NCI-H446 (cell line): Measurements from ENCODE around the gene KCNC4.

Experiments used
- DNase-seq, 2 experiments: peaks; one replicate each; lab custom pipeline; 2025; lab: John Stamatoyannopoulos, UW

Gene KCNC4

DNA sequence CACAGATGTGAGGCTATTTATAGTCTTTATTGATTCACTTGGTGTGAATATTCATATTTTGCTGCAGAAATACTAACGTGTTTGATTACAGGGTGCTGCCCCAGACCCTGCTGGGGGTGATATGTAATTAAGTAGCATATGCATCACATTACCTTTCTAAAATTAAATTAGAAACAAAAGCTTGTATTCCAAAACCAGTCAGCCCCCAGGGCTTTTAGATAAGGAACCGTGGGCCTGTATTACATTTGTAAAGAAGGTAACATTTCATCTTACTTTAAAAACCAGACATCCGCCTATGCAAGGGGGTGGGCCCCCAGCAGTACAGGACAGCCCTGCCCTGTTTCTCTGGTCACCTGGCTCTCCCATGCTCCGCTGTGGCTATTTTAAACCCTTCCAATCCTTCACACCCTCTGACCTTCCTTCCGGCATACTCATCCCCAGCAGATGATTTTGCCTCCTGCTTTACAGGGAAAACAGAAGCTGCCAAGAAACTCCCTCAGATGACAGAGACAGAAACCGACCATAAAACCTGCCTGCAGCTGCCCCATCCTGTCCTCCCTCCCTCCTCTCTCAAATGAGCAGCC lies 22.0 kb upstream of the KCNC4 start:
- peak in 1 of 2 experiments; percentile 50 for DNase-seq

DNA sequence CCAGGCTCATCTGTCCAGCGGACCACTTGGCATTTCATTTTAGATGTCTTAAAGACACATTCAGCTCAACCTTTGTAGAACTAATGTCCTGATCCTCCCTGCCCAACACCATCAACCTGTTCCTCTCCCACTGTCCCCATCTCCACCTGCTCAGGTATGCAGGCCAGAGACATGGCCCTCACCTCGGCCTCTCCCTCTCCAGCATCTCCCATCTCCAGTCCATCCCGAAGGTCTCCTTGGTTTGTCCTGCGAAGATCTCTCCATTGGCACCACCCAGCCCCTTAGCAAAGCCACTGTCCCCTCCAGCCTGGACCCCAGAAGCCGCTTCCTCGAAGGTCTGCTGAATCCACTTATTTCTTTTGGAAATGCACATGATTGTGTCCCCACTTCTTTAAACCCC lies 20.9 kb upstream of the KCNC4 start:
- no peak for DNase-seq

DNA sequence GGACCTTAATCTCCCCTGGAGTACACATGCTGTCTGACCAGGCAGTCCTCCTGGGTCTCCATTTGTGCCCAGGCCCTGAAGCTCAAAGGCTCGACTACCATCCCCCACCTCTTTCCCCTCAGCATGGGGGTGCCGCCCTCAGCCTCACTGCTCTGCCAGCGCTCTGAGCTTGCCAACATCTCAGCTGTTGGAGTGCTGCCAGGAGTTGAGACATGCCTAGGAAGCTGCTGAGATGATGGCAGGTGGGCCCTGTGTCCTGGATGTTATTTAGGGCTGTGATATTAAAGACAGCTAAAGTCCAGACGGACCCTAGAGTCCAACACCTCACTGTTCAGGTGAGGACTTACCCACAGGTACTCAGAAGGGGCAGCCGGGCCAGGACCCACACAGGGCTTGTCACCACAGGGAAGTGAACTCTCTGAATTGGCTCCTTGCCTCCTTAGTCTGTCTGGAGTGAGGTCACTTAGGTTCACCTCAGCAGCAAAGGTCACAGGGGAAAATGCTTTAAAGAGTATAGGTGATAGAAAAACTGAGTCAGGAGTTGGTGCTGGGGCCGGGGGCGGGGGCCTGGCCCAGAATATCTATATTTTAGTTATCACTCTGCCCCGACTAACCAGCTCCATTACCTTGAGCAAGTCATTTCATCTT lies 19.7 kb upstream of the KCNC4 start:
- peak; percentile 81 to 93 for DNase-seq

DNA sequence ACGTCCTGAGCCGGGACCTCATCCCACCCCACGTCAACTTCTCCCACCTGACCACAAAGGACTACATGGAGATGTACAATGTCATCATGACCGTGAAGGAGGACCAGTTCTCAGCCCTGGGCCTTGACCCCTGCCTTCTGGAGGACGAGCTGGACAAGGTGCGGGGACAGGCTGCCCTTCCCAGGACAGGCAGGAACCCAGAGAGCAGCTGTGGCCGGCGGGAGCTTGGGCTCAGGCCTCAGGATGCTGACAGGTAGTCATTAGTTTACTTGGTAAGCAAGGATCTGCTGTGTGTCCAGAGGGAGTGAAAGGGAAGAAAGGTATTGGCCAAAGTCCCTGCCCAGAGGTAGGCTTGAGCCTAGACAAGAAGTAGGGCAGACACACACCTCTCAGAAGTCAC lies 17.6 kb upstream of the KCNC4 start:
- DNase-seq = no peak

DNA sequence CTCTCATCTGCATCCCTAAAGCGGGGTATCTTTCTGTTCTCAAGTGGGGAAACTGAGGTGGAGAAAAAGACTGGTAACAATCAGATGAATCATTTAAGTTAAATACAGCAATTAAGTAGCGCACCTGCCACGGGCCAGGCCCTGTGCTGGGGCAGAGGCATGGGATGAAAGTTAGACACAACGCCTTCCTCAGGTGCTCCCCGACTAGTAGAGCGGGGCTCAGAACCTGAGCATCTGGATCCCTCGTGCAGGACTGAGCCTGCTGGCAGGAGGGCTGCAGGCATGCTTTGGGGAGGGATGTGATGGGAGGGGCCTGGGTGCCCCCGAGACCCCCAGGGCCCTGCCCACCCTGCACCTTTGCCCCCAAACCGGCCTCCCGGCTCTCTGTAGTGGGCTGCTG lies 14.9 kb upstream of the KCNC4 start:
- DNase-seq = no peak

DNA sequence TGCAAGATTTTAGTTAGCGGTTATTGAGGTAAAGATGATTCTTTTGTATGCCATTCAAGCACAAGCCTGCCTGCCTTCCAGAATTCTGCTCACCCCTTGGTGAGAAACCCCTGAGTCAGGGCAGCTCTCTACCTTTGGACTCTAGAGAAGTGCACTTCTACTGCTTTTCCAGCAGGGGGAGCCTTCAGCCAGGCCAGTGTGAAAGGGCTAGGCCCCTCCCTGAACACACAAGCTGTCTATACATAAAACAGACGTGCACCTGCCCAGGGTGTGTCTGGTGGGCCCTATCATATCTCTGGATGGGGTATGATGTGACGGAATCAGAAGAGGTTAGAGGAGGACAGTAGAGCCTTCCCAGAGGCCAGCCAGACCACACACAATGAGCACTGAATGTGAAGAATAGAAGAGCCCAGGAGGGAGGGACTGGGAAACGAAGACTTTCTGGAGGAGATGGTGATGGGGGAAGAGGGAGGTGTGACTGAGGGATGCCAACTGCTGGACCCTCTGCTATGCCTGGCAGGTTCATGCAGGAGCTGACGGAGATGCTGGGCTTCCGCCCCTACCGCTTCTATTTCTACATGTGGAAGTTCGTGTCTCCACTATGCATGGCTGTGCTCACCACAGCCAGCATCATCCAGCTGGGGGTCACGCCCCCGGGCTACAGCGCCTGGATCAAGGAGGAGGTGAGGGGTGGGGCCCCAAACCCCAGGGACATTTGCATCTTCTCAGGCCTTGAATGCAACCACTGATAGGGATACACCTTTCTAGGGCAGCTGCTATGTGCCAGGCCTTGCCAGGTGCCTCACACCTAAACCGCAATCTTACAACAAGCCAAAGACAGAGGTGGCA lies 13.0 kb upstream of the KCNC4 start:
- DNase-seq = peak in 1 of 2 experiments; percentile 47

DNA sequence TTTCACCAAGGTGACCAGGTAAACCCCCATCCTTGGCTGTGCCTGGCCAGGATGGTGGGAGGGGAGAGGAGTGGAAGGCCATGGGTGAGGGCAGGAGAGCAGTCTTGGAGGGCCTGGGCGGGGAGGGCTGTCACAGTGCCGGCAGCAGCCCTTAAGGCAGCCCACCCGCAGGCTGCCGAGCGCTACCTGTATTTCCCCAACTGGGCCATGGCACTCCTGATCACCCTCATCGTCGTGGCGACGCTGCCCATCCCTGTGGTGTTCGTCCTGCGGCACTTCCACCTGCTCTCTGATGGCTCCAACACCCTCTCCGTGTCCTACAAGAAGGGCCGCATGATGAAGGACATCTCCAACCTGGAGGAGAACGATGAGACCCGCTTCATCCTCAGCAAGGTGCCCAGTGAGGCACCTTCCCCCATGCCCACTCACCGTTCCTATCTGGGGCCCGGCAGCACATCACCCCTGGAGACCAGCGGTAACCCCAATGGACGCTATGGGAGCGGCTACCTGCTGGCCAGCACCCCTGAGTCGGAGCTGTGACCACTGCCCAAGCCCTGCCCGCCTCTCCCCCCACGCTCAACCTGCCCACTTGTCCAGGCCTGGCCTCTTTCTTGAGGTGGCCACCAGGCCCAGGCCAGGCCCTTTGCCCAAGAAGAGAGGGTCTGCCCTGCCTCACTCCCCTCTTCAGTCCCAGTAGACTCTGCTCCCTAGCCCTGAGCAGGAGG lies 12.0 kb upstream of the KCNC4 start:
- no peak for DNase-seq

DNA sequence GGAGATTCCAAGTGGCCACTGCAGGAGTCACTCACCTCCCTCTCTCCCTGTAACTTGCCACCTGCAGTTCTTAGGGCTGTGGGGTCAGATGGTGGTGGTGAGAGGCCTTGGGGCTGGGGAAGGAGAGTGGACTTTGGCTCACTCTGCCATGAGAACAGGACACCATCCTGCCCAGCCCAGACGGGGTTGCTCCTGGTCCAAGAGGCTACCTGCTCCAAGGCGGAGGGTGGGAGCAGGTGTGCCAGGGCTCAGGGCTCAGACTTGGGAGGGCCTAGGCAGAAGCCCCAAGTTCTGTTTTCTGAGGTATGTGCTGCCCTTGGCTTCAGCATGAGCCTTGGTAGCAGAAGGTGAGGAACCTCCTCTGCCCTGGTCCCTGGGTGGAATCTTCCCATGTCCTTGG lies 11.4 kb upstream of the KCNC4 start:
- no peak for DNase-seq

DNA sequence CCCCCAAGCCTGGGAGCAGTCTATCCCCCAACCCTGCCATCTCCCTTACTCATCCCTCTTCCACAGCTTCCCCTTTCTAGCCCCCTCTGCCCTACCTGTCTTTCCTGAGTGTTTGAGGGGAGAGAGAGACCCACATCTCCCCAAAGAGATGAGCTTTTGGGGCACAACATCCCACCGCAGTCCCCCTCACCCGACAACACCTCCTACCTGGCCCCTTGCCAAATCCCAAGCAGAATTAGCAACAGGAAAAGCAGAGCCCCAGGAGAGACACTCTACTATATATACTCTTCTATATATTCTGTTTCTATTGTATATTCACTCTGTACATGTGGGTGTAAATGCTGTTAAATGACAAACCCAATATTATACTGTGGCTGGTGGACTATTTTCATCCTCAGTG lies 9.9 kb upstream of the KCNC4 start:
- no peak for DNase-seq

DNA sequence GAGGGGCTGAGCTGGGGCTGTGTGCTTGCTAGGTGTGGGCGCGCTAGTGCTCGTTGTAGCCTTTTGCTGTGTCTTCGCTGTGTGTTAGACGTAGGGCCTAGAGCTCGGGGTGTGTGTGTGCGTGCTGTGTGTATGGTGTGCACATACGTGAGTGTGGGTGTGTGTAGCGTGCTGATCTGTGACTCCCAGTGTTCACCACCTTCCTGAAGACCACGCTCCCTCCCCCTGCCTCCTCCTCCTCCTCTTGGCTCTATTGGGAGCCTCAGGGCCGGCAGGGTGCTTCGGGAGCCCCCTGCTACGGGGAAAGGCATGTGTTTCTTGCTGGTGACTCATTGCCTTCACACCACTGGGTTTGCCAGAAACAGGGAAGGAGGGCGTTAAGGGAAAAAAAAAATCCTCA lies 9.4 kb upstream of the KCNC4 start:
- no peak for DNase-seq

DNA sequence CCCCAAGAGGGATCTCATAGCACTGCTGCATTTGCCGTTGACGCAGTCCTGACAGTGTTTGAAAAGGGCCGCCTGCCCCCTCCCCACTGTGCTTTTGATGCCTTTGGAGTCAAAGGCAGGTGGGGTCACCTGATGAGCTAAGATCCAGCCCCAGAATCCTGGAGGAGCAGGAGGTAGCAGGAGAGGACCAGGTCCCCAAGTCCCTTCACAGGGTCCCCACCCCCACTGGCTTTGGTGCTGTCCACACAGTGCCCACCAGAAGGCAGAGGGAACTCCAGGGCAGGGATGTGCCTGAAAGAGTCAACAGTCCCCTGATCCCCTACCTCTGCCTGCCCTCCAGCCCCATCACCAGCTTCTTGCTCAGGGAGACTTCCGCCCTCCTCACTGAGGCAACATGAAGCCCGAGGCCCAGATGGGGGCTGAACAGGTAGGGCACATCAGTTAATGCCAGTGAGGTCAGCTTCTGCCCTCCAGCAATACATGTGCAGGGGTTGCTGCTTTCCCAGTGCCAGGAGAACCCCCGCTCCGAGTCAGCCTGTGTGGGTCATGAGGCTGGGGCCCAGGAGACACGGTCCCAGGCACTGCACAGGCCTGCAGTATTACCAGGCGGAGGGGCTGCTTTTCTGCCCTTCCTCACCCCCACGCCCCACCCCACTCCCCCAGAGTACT lies 8.8 kb upstream of the KCNC4 start:
- no peak for DNase-seq

DNA sequence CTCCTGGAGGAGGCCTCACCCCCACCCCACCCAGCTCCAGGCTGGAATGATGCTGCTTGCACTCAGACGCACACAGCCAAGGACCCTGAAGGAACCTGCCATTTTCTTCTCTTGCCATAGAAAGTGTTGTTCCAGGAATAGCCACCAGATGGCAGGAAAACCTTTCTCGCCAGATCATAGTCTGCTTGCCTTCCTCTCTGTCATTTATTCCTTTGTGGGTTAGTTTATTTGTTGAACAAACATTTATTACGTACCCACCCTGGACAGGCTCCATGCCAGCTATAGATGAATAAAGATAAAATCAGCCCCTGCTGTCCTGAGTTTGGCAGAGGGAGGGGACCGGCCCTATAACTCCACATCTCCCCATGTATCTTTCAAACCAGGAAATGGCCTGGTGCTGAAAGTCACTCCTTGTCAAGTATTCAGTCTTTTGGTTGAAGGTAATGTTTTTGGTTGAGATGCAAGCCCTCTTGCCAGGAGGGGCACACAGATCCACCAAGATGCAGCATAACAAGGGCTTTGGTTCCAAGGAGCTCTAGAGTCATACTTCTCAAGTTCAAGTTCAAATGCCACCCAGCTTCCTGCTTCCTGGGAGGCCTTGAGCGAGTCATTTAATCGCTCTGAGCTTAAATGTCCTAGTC lies 7.0 kb upstream of the KCNC4 start:
- DNase-seq = peak; percentile 56 to 88

DNA sequence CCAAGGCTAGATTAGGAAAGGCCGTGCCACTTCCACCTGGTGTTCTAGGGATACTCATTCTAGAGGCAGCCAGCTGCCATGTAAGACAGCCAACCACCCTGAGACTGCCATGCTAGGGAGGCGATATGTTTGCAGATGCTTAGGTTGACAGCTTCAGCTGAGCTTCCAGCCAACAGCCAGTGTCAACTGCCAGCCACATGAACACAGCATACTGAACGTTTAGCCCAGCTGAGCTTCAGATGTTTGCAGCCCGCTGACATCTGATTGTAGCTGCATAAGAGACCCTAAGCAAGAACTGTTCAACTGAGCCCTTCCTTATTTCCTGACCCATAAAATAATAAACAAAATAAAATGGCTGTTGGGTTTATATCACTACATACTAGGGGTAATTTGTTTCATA lies 5.0 kb upstream of the KCNC4 start:
- no peak for DNase-seq

DNA sequence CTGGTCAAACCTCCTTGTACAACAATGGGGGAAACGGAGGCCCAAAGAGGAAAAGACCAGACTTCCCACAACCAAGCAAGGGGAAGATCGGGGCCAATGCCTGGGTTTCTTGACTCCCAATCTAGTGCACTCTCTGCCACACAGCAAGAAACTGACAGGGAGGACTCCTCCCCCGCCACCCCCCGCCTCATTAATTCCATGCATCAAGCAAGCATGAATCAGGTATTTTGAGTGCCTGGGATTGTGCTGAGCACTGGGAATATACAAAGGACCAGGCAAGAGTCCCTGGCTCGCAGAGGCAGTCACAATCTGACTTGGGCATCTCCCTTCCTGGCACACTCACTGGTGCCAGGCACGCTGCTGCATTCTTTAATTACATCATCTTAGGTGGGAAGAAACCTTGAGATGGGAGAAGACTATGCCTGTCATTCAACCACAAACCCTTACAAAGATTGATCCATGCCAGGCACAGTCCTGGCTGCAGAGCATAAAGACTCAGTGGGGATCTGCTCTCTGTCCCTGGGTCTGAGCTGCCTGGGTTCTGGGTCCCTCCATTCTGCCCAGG lies 4.4 kb upstream of the KCNC4 start:
- no peak for DNase-seq

DNA sequence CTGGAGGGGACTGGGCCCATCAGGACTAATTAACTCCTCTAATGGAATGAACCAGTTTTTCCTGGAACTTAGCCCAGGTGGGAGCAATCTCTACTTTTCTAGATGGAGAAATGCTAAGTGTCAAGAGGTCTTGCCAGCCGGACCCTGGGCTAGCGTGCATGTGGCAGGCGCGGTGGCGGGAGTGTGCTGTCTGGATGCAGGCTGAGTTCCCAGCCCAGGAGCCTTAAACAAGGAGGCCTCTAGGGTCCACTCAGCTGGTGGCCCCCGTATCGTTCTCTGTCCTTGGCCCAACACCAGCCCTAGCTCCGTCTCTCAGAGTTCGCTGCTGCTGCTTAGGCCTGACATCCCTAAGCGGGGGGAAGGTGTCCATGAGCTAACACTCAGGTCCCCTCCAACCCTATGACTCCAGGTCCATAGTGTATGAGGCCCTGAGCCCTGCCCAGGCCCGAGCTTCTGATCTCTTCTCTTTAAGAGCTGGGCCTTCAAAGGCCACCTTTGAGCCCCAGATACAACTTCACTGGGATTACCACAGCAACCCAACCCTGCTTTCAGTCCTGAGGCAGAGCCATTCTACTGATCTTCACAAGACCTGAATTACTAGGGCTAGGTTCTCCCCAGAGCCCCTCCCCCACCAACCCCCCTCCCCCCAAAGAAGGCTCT lies 3.7 kb upstream of the KCNC4 start:
- no peak for DNase-seq

DNA sequence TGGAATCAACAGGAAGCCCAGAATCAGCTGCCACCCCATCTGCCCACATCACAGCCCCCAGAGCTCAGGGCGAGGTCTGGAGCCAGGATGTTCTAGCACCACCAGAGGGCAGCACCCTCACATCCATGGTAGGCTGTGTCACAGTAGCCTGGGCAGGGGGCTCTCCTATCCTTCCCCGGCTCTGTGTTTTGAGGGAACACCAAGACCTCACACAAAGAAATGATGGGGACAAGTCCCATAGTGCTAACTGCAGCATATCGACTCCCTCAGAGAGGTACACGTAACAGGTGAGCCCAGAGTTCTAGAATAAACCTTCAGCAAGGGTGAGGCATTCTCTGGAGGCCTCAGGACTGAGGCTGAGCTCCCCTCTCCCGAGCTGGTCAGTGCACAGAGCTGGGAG lies 2.3 kb upstream of the KCNC4 start:
- DNase-seq = peak; percentile 44 to 80

DNA sequence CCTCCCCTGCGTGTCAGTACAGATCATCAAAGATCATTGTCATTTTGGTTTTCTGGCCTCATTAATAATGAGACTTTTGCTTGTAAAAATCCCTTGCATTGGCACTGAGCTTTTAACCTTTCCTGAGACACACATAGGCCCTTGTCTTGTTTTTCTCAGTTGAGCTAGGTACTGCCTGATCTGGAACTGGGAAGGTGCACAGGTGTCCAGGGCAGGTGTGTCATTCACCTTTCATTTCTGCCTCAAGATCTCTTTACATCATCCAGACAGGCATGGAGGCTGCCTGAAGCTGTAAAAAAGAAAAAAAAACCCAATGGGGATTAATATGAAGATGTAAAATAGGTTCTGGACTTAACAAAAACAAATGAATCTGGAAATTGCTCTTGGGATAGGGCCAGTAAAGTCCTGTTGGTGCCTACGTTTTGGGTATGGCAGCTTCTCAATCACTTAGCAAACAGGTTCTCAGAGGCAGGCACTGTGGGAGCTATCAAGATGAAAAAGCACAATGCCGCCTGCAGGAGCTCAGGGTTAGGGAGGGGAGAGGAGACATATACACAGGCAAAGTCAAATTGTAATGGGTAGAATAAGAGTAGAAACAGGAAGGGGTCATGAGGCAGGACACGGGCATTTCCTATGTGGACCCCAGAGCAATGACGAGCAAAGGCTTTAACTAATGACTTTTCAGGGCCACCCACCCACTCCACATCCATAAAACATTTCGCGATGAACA lies 1.0 kb upstream of the KCNC4 start:
- DNase-seq = no peak

DNA sequence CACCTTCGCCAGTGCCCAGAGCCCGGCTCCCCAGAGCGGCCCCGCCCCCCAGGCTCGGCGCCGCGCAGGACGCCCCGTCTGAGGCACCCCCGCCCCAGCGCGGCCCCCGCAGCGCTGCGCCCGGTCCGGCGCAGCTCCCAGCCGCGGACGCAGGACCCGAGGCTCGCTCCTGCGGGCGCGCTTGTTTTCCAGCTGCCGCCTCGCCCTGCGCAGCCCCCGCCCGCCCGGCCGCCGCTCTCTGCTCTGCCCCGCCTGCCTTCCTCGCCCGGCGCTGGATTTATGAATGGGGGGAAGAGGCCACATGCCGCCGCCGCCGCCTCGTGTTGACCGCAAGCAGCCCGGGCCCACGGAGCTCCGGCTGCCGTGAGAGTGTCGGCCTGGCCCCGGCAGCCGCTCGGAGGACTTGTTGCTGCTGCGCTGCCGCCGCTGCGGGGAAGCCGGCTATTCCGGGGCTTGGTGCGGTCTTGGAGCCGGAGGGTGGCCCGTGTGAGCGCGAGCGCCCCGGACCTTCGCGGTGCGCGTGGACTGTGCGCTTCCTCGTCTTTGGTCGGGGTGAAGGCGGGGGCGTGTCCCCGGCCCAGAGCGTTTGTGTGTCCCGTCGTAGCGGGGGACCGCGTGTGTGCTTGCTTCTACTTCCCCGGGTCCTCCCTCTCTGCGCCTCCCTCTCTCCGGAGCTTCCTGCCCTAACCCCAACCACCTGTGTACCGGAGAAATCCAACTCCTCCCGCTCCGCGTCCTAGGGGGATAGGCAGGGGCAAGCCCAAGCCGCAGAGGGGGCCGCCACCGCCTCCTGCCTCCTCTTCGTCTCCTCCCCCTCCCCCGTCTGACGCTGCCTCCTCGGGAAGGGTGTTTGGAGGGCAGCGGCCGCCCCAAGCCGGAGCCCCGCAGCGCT lies 736 bp downstream of the KCNC4 start:
- DNase-seq = peak in 1 of 2 experiments; percentile 55
